ENCODE data around the gene PAPOLA.

DNA sequence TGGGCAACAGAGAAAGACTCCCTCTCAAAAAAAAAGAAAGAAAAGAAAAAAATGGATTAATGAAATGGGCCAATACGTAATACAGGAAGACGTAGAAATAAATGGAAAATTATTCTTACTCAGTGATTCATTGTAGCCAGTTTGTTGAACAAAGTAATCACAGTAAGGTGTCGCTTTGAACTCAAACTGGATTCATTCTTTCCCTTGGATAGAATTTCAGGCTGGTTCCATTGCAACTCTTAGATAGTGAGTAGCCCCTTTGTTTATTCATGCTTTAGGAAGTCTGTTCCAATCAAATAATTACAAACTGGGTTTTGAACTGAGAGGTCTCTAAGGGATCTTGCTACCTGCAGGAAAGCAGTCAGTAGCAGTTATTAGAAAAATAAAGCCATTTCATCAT is 42.3 kb upstream of the PAPOLA start:
- TF ChIP-seq, protein P1, sequence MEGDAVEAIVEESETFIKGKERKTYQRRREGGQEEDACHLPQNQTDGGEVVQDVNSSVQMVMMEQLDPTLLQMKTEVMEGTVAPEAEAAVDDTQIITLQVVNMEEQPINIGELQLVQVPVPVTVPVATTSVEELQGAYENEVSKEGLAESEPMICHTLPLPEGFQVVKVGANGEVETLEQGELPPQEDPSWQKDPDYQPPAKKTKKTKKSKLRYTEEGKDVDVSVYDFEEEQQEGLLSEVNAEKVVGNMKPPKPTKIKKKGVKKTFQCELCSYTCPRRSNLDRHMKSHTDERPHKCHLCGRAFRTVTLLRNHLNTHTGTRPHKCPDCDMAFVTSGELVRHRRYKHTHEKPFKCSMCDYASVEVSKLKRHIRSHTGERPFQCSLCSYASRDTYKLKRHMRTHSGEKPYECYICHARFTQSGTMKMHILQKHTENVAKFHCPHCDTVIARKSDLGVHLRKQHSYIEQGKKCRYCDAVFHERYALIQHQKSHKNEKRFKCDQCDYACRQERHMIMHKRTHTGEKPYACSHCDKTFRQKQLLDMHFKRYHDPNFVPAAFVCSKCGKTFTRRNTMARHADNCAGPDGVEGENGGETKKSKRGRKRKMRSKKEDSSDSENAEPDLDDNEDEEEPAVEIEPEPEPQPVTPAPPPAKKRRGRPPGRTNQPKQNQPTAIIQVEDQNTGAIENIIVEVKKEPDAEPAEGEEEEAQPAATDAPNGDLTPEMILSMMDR (IDR thresholded peaks at IDR 0.05; ENCODE audit: low read length), result no peak
- TF ChIP-seq EZH2phosphoT487 (IDR thresholded peaks at IDR 0.05; ENCODE audit: low read length), result no peak
